C4-2B (cell line): ENCODE data around the gene PZP.

Experiments
- ZFX ChIP-seq: fragments of 450-650 bp; IDR thresholded peaks from 2 replicates; pipeline ENCODE4 v1.6.1; 2017
- TF ChIP-seq, protein P1 (sequence below): fragments of 450-650 bp; conservative IDR thresholded peaks from 2 replicates; pipeline ENCODE4 v1.5.1; 2017; ENCODE audit warnings: mild to moderate bottlenecking

DNA sequence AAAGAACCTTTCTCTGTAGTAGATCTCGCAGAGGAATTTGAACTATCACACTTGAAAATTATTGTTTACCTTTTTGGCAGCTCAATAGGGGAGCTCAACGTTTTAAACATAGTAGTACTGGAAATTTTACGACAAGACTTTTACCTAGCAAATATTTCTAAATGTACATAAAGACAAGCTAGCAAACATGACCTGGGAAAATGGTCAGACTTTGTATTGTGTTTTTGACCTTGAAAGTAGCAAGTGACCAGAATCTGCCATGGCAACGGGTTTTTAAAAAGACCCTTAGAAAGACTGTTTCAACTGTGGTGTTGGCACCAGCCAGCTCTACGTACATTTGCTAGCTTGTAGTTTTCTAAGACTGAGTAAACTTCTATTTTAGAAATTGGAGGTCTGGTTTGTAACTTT, 72.3 kb downstream of the PZP start:
- TF ChIP-seq, protein P1, sequence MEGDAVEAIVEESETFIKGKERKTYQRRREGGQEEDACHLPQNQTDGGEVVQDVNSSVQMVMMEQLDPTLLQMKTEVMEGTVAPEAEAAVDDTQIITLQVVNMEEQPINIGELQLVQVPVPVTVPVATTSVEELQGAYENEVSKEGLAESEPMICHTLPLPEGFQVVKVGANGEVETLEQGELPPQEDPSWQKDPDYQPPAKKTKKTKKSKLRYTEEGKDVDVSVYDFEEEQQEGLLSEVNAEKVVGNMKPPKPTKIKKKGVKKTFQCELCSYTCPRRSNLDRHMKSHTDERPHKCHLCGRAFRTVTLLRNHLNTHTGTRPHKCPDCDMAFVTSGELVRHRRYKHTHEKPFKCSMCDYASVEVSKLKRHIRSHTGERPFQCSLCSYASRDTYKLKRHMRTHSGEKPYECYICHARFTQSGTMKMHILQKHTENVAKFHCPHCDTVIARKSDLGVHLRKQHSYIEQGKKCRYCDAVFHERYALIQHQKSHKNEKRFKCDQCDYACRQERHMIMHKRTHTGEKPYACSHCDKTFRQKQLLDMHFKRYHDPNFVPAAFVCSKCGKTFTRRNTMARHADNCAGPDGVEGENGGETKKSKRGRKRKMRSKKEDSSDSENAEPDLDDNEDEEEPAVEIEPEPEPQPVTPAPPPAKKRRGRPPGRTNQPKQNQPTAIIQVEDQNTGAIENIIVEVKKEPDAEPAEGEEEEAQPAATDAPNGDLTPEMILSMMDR = no peak
- no peak for TF ChIP-seq ZFX
